OCI-LY1 (cell line): ENCODE results near the gene GPR21.

Source experiments
- H2AFZ ChIP-seq: fragments of 200-600 bp; sonication (generic), shearing (Covaris generic); 2 replicates; pipeline ENCODE4 v1.6.0; 2014; ENCODE audit warnings: antibody characterized with exemption, mild to moderate bottlenecking, low read length
- H3F3A ChIP-seq: fragments of 200-600 bp; sonication (generic), shearing (Covaris generic); 2 replicates; pipeline ENCODE4 v1.6.0; 2014; ENCODE audit warnings: mild to moderate bottlenecking, antibody characterized with exemption, low read length, moderate library complexity; ENCODE audit not compliant: insufficient read depth
- H3K27ac ChIP-seq: fragments of 200-600 bp; sonication (generic); 2 replicates; pipeline ENCODE4 v1.5.1; 2014; ENCODE audit warnings: low read length, mixed run types, mild to moderate bottlenecking, low read depth; ENCODE audit not compliant: poor library complexity, severe bottlenecking
- H3K27me3 ChIP-seq: fragments of 200-600 bp; sonication (generic); 2 replicates; pipeline ENCODE4 v1.6.0; 2014; ENCODE audit warnings: antibody characterized with exemption, mild to moderate bottlenecking, low read length, moderate library complexity; ENCODE audit not compliant: insufficient read depth
- H3K36me3 ChIP-seq: fragments of 200-600 bp; sonication (generic); 2 replicates; pipeline ENCODE4 v1.6.1; 2014; ENCODE audit warnings: mild to moderate bottlenecking, antibody characterized with exemption, low read length, moderate library complexity, mixed read lengths; ENCODE audit not compliant: insufficient read depth
- H3K4me1 ChIP-seq: fragments of 200-600 bp; sonication (generic); 2 replicates; pipeline ENCODE4 v1.5.1; 2014; ENCODE audit warnings: mild to moderate bottlenecking, low read length, moderate library complexity; ENCODE audit not compliant: insufficient read depth, severe bottlenecking
- H3K4me2 ChIP-seq: fragments of 200-600 bp; sonication (generic), shearing (Covaris generic); 2 replicates; pipeline ENCODE4 v1.6.1; 2014; ENCODE audit warnings: low read length
- H3K4me3 ChIP-seq: fragments of 200-600 bp; sonication (generic); 2 replicates; pipeline ENCODE4 v1.5.1; 2014; ENCODE audit warnings: low read length, low read depth, mild to moderate bottlenecking, mixed read lengths; ENCODE audit not compliant: poor library complexity, severe bottlenecking
- H3K79me2 ChIP-seq: fragments of 200-600 bp; shearing (Covaris generic); 2 replicates; pipeline ENCODE4 v1.6.1; 2016; ENCODE audit warnings: mixed run types, low read length, mixed read lengths; ENCODE audit not compliant: insufficient read depth
- H3K9ac ChIP-seq: fragments of 200-600 bp; sonication (generic), shearing (Covaris generic); 2 replicates; pipeline ENCODE4 v1.6.1; 2014; ENCODE audit warnings: mild to moderate bottlenecking, low read length, mixed read lengths
- H3K9me2 ChIP-seq: fragments of 200-600 bp; sonication (generic), shearing (Covaris generic); 2 replicates; pipeline ENCODE4 v1.6.1; 2014; ENCODE audit warnings: low read depth, mild to moderate bottlenecking, low read length, mixed read lengths
- H3K9me3 ChIP-seq: fragments of 200-600 bp; shearing (Covaris generic); 2 replicates; pipeline ENCODE4 v1.6.1; 2014; ENCODE audit warnings: low read length, mixed read lengths
- H4K20me1 ChIP-seq: fragments of 200-600 bp; sonication (generic), shearing (Covaris generic); 2 replicates; pipeline ENCODE4 v1.6.0; 2016; ENCODE audit warnings: mild to moderate bottlenecking, low read length; ENCODE audit not compliant: insufficient read depth
- CTCF ChIP-seq: fragments of 200-600 bp; sonication (generic), shearing (Covaris generic); IDR thresholded peaks from 2 replicates; pipeline ENCODE4 v1.5.1; 2017; ENCODE audit warnings: mild to moderate bottlenecking, antibody characterized with exemption, low read length, moderate library complexity, mixed read lengths
- EZH2 ChIP-seq: fragments of 200-600 bp; sonication (generic), shearing (Covaris generic); IDR thresholded peaks from 2 replicates; pipeline ENCODE4 v1.8.0; 2017; ENCODE audit warnings: borderline replicate concordance, mixed run types, mild to moderate bottlenecking, antibody characterized with exemption, low read length, moderate library complexity, mixed read lengths

GPR21 gene

GRCh38 chr9:122988920-122989621 lies 44.4 kb upstream of the GPR21 start:
- Histone ChIP-seq H2AFZ (no peak overlapping the region), H3F3A (no peaks in the 10 kb centered on the region), H3K9me2 (no peaks in the 10 kb centered on the region), H3K9ac (no peak overlapping the region), H3K79me2 (no peaks in the 10 kb centered on the region), H3K27me3 (no peaks in the 10 kb centered on the region), H3K4me1 (no peaks in the 10 kb centered on the region), H3K4me2 (no peak overlapping the region), H4K20me1 (no peaks in the 10 kb centered on the region), H3K27ac (no peak overlapping the region), H3K36me3 (peaks cover 46% of the 10 kb centered on the region), H3K4me3 (no peak overlapping the region), H3K9me3 (no peaks in the 10 kb centered on the region)
- no peak for TF ChIP-seq EZH2
- TF ChIP-seq CTCF = no peak

- H3F3A ChIP-seq = no peaks in the 10 kb centered on the region
- no peak overlapping the region for H3K4me2 ChIP-seq
- no peak overlapping the region for H2AFZ ChIP-seq
- no peak overlapping the region for H3K27ac ChIP-seq
- no peak overlapping the region for H3K9ac ChIP-seq
- no peaks in the 10 kb centered on the region for H3K9me3 ChIP-seq
- H3K79me2 ChIP-seq = no peaks in the 10 kb centered on the region
- H3K27me3 ChIP-seq = no peaks in the 10 kb centered on the region
- no peak for TF ChIP-seq EZH2
- TF ChIP-seq CTCF = peak; percentile 54
- H3K36me3 ChIP-seq = peaks cover 42% of the 10 kb centered on the region
- no peaks in the 10 kb centered on the region for H3K4me1 ChIP-seq
- no peaks in the 10 kb centered on the region for H3K9me2 ChIP-seq
- H3K4me3 ChIP-seq = no peak overlapping the region
- no peaks in the 10 kb centered on the region for H4K20me1 ChIP-seq
These were observed 42.1 kb upstream of the GPR21 start for GRCh38 chr9:122991370-122991830.

GRCh38 chr9:122996586-122996985 lies 36.9 kb upstream of the GPR21 start:
- no peaks in the 10 kb centered on the region for H3K27me3 ChIP-seq
- no peak overlapping the region for H3K4me2 ChIP-seq
- no peak overlapping the region for H3K27ac ChIP-seq
- TF ChIP-seq EZH2 = no peak
- TF ChIP-seq CTCF = no peak
- no peaks in the 10 kb centered on the region for H3K9me2 ChIP-seq
- H3K9ac ChIP-seq = no peak overlapping the region
- no peaks in the 10 kb centered on the region for H4K20me1 ChIP-seq
- no peaks in the 10 kb centered on the region for H3F3A ChIP-seq
- no peak overlapping the region for H3K4me3 ChIP-seq
- H3K79me2 ChIP-seq = no peaks in the 10 kb centered on the region
- no peaks in the 10 kb centered on the region for H3K9me3 ChIP-seq
- no peaks in the 10 kb centered on the region for H3K4me1 ChIP-seq
- H3K36me3 ChIP-seq = peaks cover 43% of the 10 kb centered on the region
- no peak overlapping the region for H2AFZ ChIP-seq
